ENCODE measurements around the gene HMX2. TPM values are rescaled to one million over a fixed set of nuclear protein-coding genes. Genes with fewer than 3 reads are reported as not detected.

HMX2 gene
- total and polyA plus RNA-seq, 3 experiments from 2014 or later, result not detected

Other genes with a start within 250 kb of the HMX2 start
- not detected for gene FAM24A, start 237.5 kb upstream of the HMX2 start, total RNA-seq
- gene FAM24A, start 237.5 kb upstream of the HMX2 start, polyA plus RNA-seq, result not detected
- 10 to 100 TPM in 1 of 2 experiments, 1 to 10 TPM in 1; 8.5 to 11.4 TPM for gene C10orf88, start 193.9 kb upstream of the HMX2 start, total RNA-seq
- 8.5 TPM for gene C10orf88, start 193.9 kb upstream of the HMX2 start, polyA plus RNA-seq
- gene PSTK, start 167.7 kb upstream of the HMX2 start, total RNA-seq, result 1 to 10 TPM; 5.8 TPM
- gene PSTK, start 167.7 kb upstream of the HMX2 start, polyA plus RNA-seq, result 8.8 TPM
- 10 to 100 TPM; 20.3 to 23.9 TPM for gene IKZF5, start 139.3 kb upstream of the HMX2 start, total RNA-seq
- 14.8 TPM for gene IKZF5, start 139.3 kb upstream of the HMX2 start, polyA plus RNA-seq
- gene ACADSB, start 139.1 kb upstream of the HMX2 start, total RNA-seq, result 10 to 100 TPM; 24.4 to 27.3 TPM
- 29.2 TPM for gene ACADSB, start 139.1 kb upstream of the HMX2 start, polyA plus RNA-seq
- gene HMX3, start 12.2 kb upstream of the HMX2 start, total RNA-seq, result not detected
- gene HMX3, start 12.2 kb upstream of the HMX2 start, polyA plus RNA-seq, result not detected
- 100 to 1,000 TPM; 254 to 255 TPM for gene BUB3, start 6.3 kb downstream of the HMX2 start, total RNA-seq
- gene BUB3, start 6.3 kb downstream of the HMX2 start, polyA plus RNA-seq, result 231 TPM

Measured in CD8-positive, alpha-beta memory T cell (primary cell).